Pancreas (tissue), 10 donors: ENCODE results near the gene APBA1. TPM values are rescaled to one million over a fixed set of nuclear protein-coding genes. Genes with fewer than 3 reads are reported as not detected.
A peak's percentile ranks its signal among the peaks of the same experiment; 100 is the strongest.

ENCODE experiments used
- ATAC-seq, 4 donors: fragments of 200-7000 bp; cut with Tn5 transposase; one replicate each; pipeline versions ENCODE4 v1.8.0 to v1.9.1; 2020; ENCODE audit warnings: mild to moderate bottlenecking in 4 of 4, moderate library complexity in 4 of 4
- DNase-seq, 6 donors: peaks; one replicate each; pipeline ENCODE4 v3.0.0-alpha.2; 2020
- FAIRE-seq: peaks from 2 replicates; lab custom pipeline; 2012; peaks lifted over from hg19 to GRCh38; lab: Jason Lieb, UNC
- H3K27ac ChIP-seq, 4 donors: fragments of 200-600 bp; sonication (generic); 1 replicate in 3 of 4; 2 replicates in 1 of 4; pipeline versions ENCODE4 v1.5.0 to v1.8.0; 2020
- H3K27me3 ChIP-seq, 4 donors: fragments of 200-600 bp; one replicate each; pipeline ENCODE4 v1.8.0; 2021
- H3K36me3 ChIP-seq, 3 donors: fragments of 200-600 bp; sonication (generic) in 1 of 3; one replicate each; pipeline versions ENCODE4 v1.5.0 to v1.8.0; 2020 to 2021
- H3K4me1 ChIP-seq, 3 donors: fragments of 200-600 bp; one replicate each; pipeline ENCODE4 v1.8.0; 2021
- H3K4me3 ChIP-seq, 4 donors: fragments of 200-600 bp; sonication (generic) in 2 of 4; one replicate each; pipeline versions ENCODE4 v1.5.0 to v1.8.0; 2020 to 2021
- H3K9me3 ChIP-seq, 4 donors: fragments of 200-600 bp; one replicate each; pipeline ENCODE4 v1.8.0; 2021
- CTCF ChIP-seq, 4 donors: fragments of 200-600 bp; sonication (generic) in 3 of 4; IDR thresholded peaks; one replicate each; pipeline versions ENCODE4 v1.5.0 to v1.8.0; 2021; ENCODE audit warnings: antibody characterized with exemption in 4 of 4
- WGBS, 2 donors: extraction: QIAGEN DNeasy Blood & Tissue Kit; methylation state at CpG; one replicate each; pipeline ENCODE4 v1.1.7; 2013; 5-methylcytosine and 5-hydroxymethylcytosine counted together
- intact Hi-C, 3 donors: fragments of 100-400 bp; cut with DNase I; formaldehyde crosslinking; loops; one replicate each; pipeline versions ENCODE4 v1.11.1 to v1.14.2; 2022
- polyA plus RNA-seq, 2 donors: library from polyadenylated mRNA; stranded (reverse); fragments of 200-250 nt; gene quantifications; one replicate each; pipeline ENCODE4 v1.2.3, GENCODE V29; 2013
- total RNA-seq, 6 donors: library from RNA; stranded (reverse); fragmentation: NEBNext Ultra II Directional in 4 of 6; extraction: Animal tissue kit (Norgen Biotek cat#: 25700) in 4 of 6; gene quantifications; one replicate each; pipeline versions ENCODE4 v1.2.1 to v1.2.4, GENCODE V29; 2021 to 2023
- donor health status: healthy with polysubstance abuse.
- donor health status: DM: no; HTN: no; CAD: no; lungs with moderate emphysema.
- donor health status: DM: no; HTN: no; CAD: no.
- donor health status: control.
- donor health status: control.
- donor health status: Bipolar disorder and iron deficiency.
- donor health status: DM: yes; HTN: yes; CAD: no.
- donor health status: DM: no; HTN: no; CAD: no.
- donor health status: DM: no; HTN: no; CAD: no.
- donor health status: DM: yes; HTN: yes; CAD: no.

The APBA1 gene
- total and polyA plus RNA-seq, 8 donors: 0.68 to 3.2 (median 2.2) TPM

- WGBS, 2 donors: 37 to 53% methylated on average over 7 of the region's 7 CpGs
- DNase-seq (no peak), FAIRE-seq (no peak)
These were observed 129.0 kb downstream of the APBA1 start for GRCh38 chr9:69542942-69543704.

GRCh38 chr9:69542058-69542457 is 130.1 kb downstream of the APBA1 start:
- TF ChIP-seq CTCF (IDR thresholded peaks at IDR 0.05): no peak
- H3K4me1 ChIP-seq: no peaks in the 10 kb centered on the region
- H3K36me3 ChIP-seq: no peaks in the 10 kb centered on the region
- H3K27ac ChIP-seq: no peak overlapping the region
- no peaks in the 10 kb centered on the region for H3K9me3 ChIP-seq
- FAIRE-seq (no peak), ATAC-seq (no peak), DNase-seq (no peak)
- no peak overlapping the region for H3K4me3 ChIP-seq
- 95% methylated on average over 6 of the region's 6 CpGs for WGBS, 2 donors
- intact Hi-C loops: loop anchor here in 1 of 3 donors (10.0 kb wide), 1 partner anchor 117 kb away; no protein-coding TSS in a partner anchor
- H3K27me3 ChIP-seq: no peaks in the 10 kb centered on the region

More at GRCh38 chr9:69542942-69543704, 129.0 kb downstream of the APBA1 start:
- intact Hi-C loops: loop anchor here in 1 of 3 donors (10.0 kb wide), 1 partner anchor 118 kb away; no protein-coding TSS in a partner anchor
- H3K27ac ChIP-seq: no peak overlapping the region
- no peaks in the 10 kb centered on the region for H3K27me3 ChIP-seq
- H3K4me3 ChIP-seq: no peak overlapping the region
- no peaks in the 10 kb centered on the region for H3K4me1 ChIP-seq
- no peak for TF ChIP-seq CTCF (IDR thresholded peaks at IDR 0.05)
- peak in 3 of 4 donors; percentile 50 to 74 (median 59) for ATAC-seq
- H3K9me3 ChIP-seq: no peaks in the 10 kb centered on the region
- no peaks in the 10 kb centered on the region for H3K36me3 ChIP-seq

DNA sequence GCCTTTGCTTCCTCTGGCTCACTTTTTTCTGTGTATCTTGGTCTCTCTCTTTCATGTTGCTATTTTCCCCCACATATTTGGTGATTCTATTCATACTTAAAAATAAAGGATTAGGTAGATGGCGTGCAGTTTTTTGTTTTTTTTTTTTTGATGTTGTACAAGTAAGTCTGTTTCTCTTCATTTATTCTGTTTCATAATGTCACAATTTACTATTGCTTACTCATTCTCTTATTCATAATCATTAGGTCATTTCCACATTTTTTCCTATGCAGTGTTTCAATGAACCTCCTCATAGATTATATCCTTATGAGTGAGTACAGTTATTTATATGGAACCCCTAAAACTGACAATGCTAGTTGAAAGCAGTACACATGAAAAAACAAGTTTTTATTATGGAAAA is 136.3 kb downstream of the APBA1 start:
- 88 to 94% methylated on average over 1 of the region's 1 CpG for WGBS, 2 donors
- H3K27ac ChIP-seq: no peak overlapping the region
- H3K27me3 ChIP-seq: no peaks in the 10 kb centered on the region
- intact Hi-C loops: no loop called here
- H3K4me1 ChIP-seq: no peaks in the 10 kb centered on the region
- H3K4me3 ChIP-seq: no peak overlapping the region
- no peaks in the 10 kb centered on the region for H3K36me3 ChIP-seq
- DNase-seq (no peak), ATAC-seq (no peak), FAIRE-seq (no peak)
- TF ChIP-seq CTCF (IDR thresholded peaks at IDR 0.05): no peak
- H3K9me3 ChIP-seq: no peaks in the 10 kb centered on the region

GRCh38 chr9:69535286-69535832 is 136.8 kb downstream of the APBA1 start:
- H3K27me3 ChIP-seq: no peaks in the 10 kb centered on the region
- 82 to 87% methylated on average over 1 of the region's 1 CpG for WGBS, 2 donors
- no peaks in the 10 kb centered on the region for H3K9me3 ChIP-seq
- no peak overlapping the region for H3K27ac ChIP-seq
- DNase-seq (no peak), FAIRE-seq (no peak), ATAC-seq (no peak)
- intact Hi-C loops: no loop called here
- no peak for TF ChIP-seq CTCF (IDR thresholded peaks at IDR 0.05)
- H3K4me1 ChIP-seq: no peaks in the 10 kb centered on the region
- H3K4me3 ChIP-seq: no peak overlapping the region
- H3K36me3 ChIP-seq: no peaks in the 10 kb centered on the region

DNA sequence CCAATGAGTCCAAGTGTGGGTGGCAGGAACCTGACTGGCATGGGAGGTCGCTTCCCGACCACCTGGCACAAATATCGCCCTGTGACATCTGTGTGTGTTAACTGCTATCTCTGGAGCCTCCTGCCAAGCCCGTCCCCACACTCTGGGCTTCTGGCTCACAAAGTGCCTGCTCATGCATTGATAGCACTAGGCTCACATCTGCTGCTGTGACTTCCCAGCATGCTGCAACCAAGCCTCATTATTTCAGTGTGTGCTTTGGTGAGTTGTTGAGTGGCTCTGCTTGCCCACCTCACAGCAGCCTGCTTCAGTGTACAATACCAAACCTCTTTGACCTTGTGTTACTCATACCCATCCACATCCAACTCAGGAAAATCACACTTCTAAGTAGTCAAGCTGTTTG is 139.8 kb downstream of the APBA1 start:
- 54 to 61% methylated on average over 4 of the region's 4 CpGs for WGBS, 2 donors
- peak in 1 of 6 donors; percentile 23 for DNase-seq
- H3K27me3 ChIP-seq: no peaks in the 10 kb centered on the region
- no peaks in the 10 kb centered on the region for H3K9me3 ChIP-seq
- no peaks in the 10 kb centered on the region for H3K4me1 ChIP-seq
- no peak overlapping the region for H3K27ac ChIP-seq
- ATAC-seq: no peak
- H3K4me3 ChIP-seq: no peak overlapping the region
- intact Hi-C loops: no loop called here
- no peak for TF ChIP-seq CTCF (IDR thresholded peaks at IDR 0.05)
- no peak for FAIRE-seq
- no peaks in the 10 kb centered on the region for H3K36me3 ChIP-seq
